Activated naive CD8-positive, alpha-beta T cell treated with anti-CD3 and anti-CD28 coated beads for 36 hours (primary cell): Measurements from ENCODE around the gene TYW1. TPM values are rescaled to one million over a fixed set of nuclear protein-coding genes. Genes with fewer than 3 reads are reported as not detected.
A peak's percentile ranks its signal among the peaks of the same experiment; 100 is the strongest.
"Not testable (repeated sequence)": the region's sequence is repeated elsewhere in the genome, so short reads cannot be mapped to it uniquely, and the experiment has no call there.

Source experiments
- DNase-seq: peaks from one replicate; pipeline ENCODE4 v3.0.0; 2021
- H3K27ac Mint-ChIP-seq: one replicate; pipeline ENCODE4 v1.8.0; 2022; ENCODE audit warnings: mild to moderate bottlenecking, moderate library complexity, mixed read lengths
- H3K27me3 Mint-ChIP-seq: one replicate; pipeline ENCODE4 v1.8.0; 2022; ENCODE audit warnings: mild to moderate bottlenecking, mixed read lengths
- H3K36me3 Mint-ChIP-seq: one replicate; pipeline ENCODE4 v1.8.0; 2021; ENCODE audit warnings: mild to moderate bottlenecking, mixed read lengths
- H3K4me1 Mint-ChIP-seq: one replicate; pipeline ENCODE4 v1.8.0; 2021; ENCODE audit warnings: mixed read lengths
- H3K4me3 Mint-ChIP-seq: one replicate; pipeline ENCODE4 v1.8.0; 2022; ENCODE audit warnings: mild to moderate bottlenecking, moderate library complexity, mixed read lengths
- H3K9me3 Mint-ChIP-seq: one replicate; pipeline ENCODE4 v1.8.0; 2022; ENCODE audit warnings: mixed read lengths
- total RNA-seq, 2 experiments: library from RNA; stranded (reverse); gene quantifications; one replicate each; pipeline ENCODE4 v1.2.3, GENCODE V29; 2021

The TYW1 gene
- total RNA-seq, 2 experiments from 2014 or later = 16.7 to 17.8 TPM

DNA sequence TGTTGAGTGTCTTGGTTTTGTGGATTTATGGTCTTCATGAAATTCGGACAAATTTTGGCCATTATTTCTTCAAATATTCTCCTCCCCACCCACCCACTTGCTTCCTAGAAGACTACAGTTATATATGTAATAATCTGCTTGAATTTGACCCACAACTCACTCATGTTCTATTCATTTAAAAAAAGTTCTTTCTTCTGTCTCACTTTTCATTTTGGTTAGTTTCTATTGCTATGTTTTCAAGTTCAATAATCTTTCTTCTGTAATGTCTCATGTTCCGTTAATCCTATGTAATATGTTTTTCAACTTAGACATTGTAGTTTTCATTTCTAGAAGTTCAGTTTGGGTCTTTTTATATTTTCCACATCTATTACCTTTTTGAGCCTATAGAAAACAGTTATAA is 55.5 kb downstream of the TYW1 start:
- not testable (repeated sequence) for H3K27me3 Mint-ChIP-seq, H3K9me3 Mint-ChIP-seq, H3K27ac Mint-ChIP-seq, DNase-seq, H3K4me3 Mint-ChIP-seq
- Mint-ChIP-seq H3K4me1 (peaks cover 18% of the 10 kb centered on the region), H3K36me3 (peaks cover 52% of the 10 kb centered on the region)

DNA sequence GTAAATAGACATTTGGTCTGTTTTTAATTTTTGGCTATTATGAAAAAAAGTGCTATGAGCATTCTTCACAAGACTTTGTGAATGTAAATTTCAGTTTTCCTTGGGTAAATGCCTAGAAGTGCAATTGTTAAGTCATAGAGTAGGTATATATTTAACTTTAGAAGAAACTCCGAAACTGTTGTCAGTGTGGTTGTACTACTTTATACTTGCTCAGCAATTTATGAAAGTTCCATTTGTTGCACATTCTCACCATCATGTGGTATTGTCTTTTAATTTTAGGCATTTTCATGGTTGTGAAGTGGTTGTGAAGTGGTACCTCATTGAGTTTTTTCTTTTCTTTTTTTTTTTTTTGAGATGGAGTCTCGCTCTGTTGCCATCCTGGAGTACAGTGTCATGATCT is 60.0 kb downstream of the TYW1 start:
- peaks cover 5% of the 10 kb centered on the region for H3K9me3 Mint-ChIP-seq
- no peak overlapping the region for H3K4me3 Mint-ChIP-seq
- no peak overlapping the region for H3K27ac Mint-ChIP-seq
- no peaks in the 10 kb centered on the region for H3K27me3 Mint-ChIP-seq
- no peak for DNase-seq
- peaks cover 38% of the 10 kb centered on the region for H3K36me3 Mint-ChIP-seq
- H3K4me1 Mint-ChIP-seq = peaks cover 7% of the 10 kb centered on the region

DNA sequence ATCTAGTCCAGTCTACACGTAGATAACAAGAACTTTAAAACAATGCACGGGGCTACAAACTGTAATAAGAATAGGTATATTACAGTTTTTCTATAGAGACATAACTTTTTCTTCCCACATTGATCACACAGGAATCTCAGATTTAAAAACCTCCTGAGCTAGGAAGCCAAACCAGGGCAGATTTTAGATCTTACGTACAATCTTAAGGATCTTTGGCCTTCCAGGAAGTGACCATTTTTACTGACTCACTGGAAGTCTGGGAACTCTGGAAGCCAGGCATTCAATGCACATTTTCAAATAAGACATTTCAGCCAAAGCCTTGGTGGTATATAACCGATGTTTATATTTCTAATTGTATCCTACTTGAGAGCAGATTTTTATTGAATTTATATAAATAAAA is 64.7 kb downstream of the TYW1 start:
- not testable (repeated sequence) for H3K27ac Mint-ChIP-seq, H3K27me3 Mint-ChIP-seq, H3K4me3 Mint-ChIP-seq, H3K9me3 Mint-ChIP-seq, H3K4me1 Mint-ChIP-seq, DNase-seq
- peaks cover 41% of the 10 kb centered on the region for H3K36me3 Mint-ChIP-seq

DNA sequence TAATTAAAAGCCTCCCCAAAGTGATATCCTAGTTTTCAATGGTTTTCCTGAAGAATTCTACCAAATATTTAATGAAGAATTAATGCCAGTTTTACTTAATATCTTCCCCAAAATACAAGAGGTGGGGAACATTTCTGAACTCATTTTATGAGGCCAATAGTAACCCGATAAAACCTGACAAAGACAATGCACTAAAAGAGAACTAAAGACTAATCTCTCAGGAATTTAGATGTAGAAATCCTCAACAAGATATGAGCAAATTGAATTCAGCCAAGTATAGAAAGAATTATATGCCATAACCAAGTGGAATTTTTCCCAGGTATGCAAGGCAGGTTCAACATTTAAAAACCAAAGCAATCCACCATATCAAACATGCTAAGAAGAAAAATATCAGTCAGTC is 66.2 kb downstream of the TYW1 start:
- not testable (repeated sequence) for H3K9me3 Mint-ChIP-seq, H3K27ac Mint-ChIP-seq, DNase-seq, H3K4me3 Mint-ChIP-seq, H3K27me3 Mint-ChIP-seq
- H3K4me1 Mint-ChIP-seq = peaks cover 13% of the 10 kb centered on the region
- H3K36me3 Mint-ChIP-seq = peaks cover 48% of the 10 kb centered on the region

DNA sequence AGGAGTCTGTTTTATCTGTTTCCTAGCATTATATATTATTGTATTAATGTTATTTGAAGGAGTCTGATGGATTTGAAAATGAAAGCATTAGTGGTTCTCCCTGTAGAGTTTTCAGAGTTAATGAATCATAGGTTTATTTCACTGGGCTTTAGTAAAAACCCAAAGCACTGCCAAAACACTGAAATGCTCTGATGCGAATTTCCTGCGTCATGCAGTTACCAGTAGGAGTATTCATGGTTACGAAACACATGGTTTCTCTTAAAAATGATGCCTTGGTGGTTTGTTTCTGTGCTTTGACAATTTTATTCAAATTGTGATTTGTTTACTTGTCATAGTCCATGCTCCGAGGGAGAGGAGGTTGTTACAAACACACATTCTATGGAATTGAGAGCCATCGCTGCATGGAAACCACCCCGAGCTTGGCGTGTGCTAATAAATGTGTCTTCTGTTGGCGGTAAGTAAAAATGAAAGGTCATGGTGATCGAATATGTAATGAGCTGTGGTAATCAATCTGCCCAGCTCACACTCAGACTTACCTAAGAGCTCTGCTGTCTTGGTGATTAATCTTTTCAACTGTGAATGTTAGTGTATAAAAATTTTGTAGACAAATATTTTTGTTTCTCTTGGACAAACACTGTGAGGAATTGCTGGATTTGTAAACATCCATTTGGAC is 70.5 kb downstream of the TYW1 start:
- Mint-ChIP-seq H3K36me3 (peaks cover 66% of the 10 kb centered on the region), H3K9me3 (peaks cover 16% of the 10 kb centered on the region), H3K4me1 (peaks cover 11% of the 10 kb centered on the region)
- DNase-seq, H3K4me3 Mint-ChIP-seq, H3K27ac Mint-ChIP-seq, H3K27me3 Mint-ChIP-seq: not testable (repeated sequence)

DNA sequence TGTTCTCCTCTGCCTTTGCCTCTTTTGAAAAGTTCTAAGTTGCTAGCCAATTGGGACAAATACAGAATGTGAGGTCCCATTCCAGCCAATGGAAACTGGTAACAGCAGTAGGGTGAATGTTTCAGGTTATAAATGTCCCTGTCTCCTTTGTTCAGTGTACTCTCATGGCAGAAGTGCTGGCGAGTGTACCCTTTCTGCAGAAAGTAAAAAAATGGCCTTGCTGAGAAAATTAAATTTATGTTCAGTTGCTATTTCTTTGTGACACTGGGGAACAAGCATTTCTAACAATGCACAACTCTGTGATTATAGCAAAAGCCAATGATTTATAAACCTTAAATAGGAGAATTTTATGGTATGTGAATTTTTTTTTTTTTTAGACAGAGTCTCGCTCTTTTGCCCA is 79.5 kb downstream of the TYW1 start:
- Mint-ChIP-seq H3K9me3 (peaks cover 44% of the 10 kb centered on the region), H3K36me3 (peaks cover 76% of the 10 kb centered on the region)
- H3K27ac Mint-ChIP-seq, H3K4me3 Mint-ChIP-seq, DNase-seq, H3K27me3 Mint-ChIP-seq, H3K4me1 Mint-ChIP-seq: not testable (repeated sequence)

DNA sequence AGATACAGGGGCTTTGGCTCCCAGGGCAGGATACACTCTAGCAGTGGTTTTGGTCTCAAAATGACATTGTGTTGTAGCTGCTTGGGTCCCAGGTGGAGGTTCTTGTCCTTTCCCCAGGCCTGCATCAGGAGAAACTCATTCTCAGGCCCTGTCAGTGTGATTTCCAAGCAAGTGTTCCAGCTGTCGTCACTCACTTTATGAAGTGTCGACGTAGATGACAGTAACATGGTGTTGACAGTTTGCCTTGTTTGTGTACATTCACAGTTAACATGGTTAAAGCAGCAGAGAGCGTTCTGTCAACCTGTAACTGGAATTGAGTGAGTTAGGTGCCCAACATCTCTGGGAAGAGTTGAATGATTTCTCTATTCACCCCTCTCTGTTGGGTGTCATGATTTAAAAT is 86.2 kb downstream of the TYW1 start:
- not testable (repeated sequence) for H3K4me3 Mint-ChIP-seq, H3K27me3 Mint-ChIP-seq, DNase-seq, H3K4me1 Mint-ChIP-seq, H3K27ac Mint-ChIP-seq
- Mint-ChIP-seq H3K9me3 (peaks cover 25% of the 10 kb centered on the region), H3K36me3 (peaks cover 70% of the 10 kb centered on the region)

DNA sequence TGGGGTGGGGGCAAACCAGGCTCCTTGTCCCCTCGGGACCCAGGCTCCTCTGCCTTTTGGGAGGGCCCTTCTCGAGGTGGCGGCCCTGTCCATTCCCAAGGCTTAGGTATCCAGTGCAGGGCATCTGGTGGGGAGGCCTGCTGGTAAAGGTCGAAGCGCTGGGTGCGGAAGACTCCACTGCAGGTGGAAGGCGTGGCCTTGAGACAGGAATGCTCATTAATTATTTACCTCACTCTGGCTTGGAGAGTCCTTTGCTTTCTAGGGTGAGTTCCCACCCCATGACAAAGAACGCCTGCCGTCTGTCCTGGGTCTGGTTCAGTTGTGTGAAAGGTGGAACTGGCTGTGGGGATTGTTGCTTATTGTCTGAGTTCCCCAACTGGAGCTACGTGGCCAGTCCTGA is 92.6 kb downstream of the TYW1 start:
- H3K27ac Mint-ChIP-seq, H3K27me3 Mint-ChIP-seq, H3K9me3 Mint-ChIP-seq, DNase-seq, H3K4me3 Mint-ChIP-seq, H3K4me1 Mint-ChIP-seq: not testable (repeated sequence)
- H3K36me3 Mint-ChIP-seq = peaks cover 37% of the 10 kb centered on the region

DNA sequence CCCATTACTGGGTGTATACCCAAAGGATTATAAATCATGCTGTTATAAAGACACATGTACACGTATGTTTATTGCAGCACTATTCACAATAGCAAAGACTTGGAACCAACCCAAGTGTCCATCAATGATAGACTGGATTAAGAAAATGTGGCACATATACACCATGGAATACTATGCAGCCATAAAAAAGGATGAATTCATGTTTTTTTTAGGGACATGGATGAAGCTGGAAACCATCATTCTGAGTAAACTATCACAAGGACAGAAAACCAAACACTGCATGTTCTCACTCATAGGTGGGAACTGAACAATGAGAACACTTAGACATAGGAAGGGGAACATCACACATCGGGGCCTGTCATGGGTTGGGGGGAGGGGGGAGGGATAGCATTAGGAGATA is 94.4 kb downstream of the TYW1 start:
- H3K36me3 Mint-ChIP-seq = peaks cover 32% of the 10 kb centered on the region
- H3K4me3 Mint-ChIP-seq, DNase-seq, H3K4me1 Mint-ChIP-seq, H3K27me3 Mint-ChIP-seq, H3K27ac Mint-ChIP-seq, H3K9me3 Mint-ChIP-seq: not testable (repeated sequence)

DNA sequence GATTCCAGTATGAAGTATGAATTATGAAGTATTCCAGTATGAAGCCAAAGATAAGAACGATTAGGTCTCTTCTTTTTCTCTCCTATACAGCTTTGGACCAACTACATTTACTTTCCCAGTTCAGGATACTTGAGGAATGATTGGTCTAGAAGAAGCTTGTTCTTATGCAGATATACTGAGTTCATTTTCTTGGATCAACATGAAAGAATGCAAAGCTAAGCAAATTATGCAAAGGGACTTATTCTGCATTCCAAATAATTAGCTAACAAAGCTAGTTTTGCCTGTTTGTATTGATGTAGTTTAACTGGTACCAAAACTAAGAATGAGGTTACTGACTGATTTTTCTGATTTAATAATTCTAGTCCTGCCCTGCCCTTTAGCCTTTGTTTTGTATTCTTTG is 101.4 kb downstream of the TYW1 start:
- not testable (repeated sequence) for H3K9me3 Mint-ChIP-seq, H3K27me3 Mint-ChIP-seq, H3K4me1 Mint-ChIP-seq, H3K27ac Mint-ChIP-seq, DNase-seq, H3K4me3 Mint-ChIP-seq
- peaks cover 36% of the 10 kb centered on the region for H3K36me3 Mint-ChIP-seq

DNA sequence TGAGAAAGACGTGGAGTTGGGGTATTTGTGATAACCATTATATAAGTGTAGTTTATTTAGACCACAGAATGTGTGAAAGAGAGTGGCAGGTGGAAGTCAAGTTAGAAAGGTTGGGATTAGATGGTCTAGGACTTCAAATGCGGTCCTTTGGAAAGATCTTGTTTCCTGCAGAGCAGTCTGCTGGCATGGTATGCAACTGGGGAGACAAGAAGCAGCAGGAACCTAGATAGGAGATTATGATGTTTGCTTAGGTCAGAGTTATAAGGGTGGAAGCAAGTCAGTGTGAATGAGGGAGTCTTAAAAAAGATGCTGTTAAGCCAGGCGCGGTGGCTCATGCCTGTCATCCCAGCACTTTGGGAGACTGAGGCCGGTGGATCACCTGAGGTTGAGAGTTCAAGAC is 102.8 kb downstream of the TYW1 start:
- not testable (repeated sequence) for DNase-seq, H3K4me1 Mint-ChIP-seq, H3K9me3 Mint-ChIP-seq, H3K27ac Mint-ChIP-seq, H3K27me3 Mint-ChIP-seq, H3K4me3 Mint-ChIP-seq
- H3K36me3 Mint-ChIP-seq = peaks cover 44% of the 10 kb centered on the region

DNA sequence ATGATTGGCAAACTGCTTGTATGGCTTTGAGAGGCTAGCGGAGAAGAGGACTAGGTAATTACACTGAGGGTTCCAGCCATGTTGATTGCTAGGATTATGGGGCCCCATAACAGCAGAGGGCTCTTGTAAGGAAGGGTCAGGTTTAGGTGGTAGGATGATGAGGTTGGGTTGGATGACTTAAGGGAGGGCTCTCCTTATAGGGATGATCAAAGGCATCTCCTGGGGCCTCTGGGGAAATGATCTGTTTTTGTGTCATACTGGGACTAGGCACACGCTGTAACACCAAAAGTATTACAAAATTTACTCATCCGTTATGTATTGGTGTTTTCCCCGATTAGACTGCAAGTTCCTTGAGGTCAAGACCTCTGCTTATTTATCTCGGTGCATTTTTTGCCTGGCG is 103.4 kb downstream of the TYW1 start:
- H3K36me3 Mint-ChIP-seq = peaks cover 46% of the 10 kb centered on the region
- H3K4me1 Mint-ChIP-seq, H3K27ac Mint-ChIP-seq, H3K4me3 Mint-ChIP-seq, DNase-seq, H3K27me3 Mint-ChIP-seq, H3K9me3 Mint-ChIP-seq: not testable (repeated sequence)

DNA sequence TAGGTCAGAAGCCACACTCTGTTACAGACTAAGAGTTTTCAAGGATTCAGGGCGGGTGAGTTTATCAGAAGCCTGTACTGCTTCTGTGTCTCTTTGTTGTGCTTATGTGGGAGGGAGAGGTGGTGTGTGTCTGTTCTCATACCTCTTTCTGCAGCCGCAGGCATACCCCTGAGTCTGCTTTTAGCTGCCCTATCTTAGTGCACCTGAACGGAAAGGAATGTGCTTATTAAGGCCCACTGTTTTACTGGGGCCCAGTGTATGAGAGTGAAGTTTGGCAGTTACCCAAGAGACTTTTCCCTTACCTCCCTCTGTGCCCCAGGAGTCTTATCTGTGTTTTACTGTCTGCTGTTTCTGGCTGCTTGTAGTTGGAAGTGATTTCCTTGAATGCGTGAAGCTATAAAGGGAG is 104.3 kb downstream of the TYW1 start:
- Mint-ChIP-seq H3K4me3 (no peak overlapping the region), H3K9me3 (peaks cover 6% of the 10 kb centered on the region), H3K27me3 (no peaks in the 10 kb centered on the region), H3K36me3 (peaks cover 48% of the 10 kb centered on the region), H3K4me1 (peaks cover 9% of the 10 kb centered on the region), H3K27ac (peak overlapping the region; percentile 62)
- no peak for DNase-seq

DNA sequence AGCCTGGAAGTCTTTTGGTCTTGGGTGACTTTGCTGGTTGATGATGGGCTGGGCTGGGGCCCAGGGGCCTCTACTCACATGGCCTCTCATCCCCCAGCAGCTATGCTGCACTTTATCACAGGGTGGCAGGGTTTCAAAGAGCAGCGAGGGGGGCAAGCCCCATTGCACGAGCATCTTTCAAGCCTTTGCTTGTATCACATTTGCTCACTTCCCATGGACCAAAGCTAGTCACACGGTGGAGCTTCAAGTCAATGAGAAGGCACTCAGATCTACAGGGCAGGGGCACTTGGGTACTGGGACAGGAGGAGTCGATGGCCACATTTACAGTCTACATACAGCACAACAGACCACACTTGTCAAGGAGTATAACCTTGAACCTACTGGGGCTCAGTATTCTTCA is 108.3 kb downstream of the TYW1 start:
- not testable (repeated sequence) for H3K9me3 Mint-ChIP-seq, DNase-seq, H3K27me3 Mint-ChIP-seq, H3K4me1 Mint-ChIP-seq, H3K4me3 Mint-ChIP-seq
- H3K27ac Mint-ChIP-seq = peak overlapping the region; percentile 65
- H3K36me3 Mint-ChIP-seq = peaks cover 38% of the 10 kb centered on the region

DNA sequence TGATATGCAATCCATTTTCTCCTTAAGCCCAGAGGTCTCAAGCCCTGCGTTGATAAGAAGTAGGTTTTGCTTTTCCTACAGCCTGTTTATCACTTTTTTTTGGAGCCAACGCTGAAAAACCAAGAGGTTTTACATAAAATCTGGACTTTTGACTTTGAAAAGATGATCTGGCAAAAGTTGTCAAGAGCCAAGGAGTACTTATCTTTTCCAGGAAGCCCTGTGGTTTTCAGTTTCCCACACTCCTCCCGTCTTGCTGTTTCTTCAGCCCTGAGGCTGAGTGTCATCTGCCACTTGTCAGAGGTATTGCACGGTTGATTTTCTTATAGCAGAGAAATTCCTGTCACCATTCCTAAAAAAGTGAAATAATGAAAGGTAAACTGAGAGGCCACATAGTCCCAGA is 108.7 kb downstream of the TYW1 start:
- Mint-ChIP-seq H3K36me3 (peaks cover 33% of the 10 kb centered on the region), H3K27me3 (no peaks in the 10 kb centered on the region), H3K9me3 (peaks cover 6% of the 10 kb centered on the region), H3K27ac (no peak overlapping the region), H3K4me3 (no peak overlapping the region), H3K4me1 (peaks cover 9% of the 10 kb centered on the region)
- DNase-seq = no peak

DNA sequence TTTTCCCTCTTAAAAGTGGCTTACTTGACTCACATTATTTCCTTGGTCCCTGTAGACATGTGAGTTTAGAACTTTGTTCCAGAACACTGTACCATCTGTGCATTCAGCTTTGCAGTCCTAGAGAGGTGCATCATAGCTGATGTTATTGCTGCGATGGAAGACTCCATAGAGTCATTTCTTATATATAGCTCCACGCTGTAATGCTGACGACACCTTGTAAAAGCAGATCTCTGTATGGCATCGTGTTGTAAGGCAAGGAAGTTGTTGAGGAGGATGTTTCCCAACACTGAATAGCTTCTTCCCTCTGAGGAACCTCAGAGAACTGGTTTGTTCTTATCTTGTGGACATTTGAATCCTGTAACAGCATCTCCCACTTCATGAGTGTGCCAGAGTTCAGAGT is 109.6 kb downstream of the TYW1 start:
- not testable (repeated sequence) for H3K27ac Mint-ChIP-seq, H3K4me3 Mint-ChIP-seq, H3K9me3 Mint-ChIP-seq, DNase-seq, H3K27me3 Mint-ChIP-seq, H3K4me1 Mint-ChIP-seq
- peaks cover 32% of the 10 kb centered on the region for H3K36me3 Mint-ChIP-seq

DNA sequence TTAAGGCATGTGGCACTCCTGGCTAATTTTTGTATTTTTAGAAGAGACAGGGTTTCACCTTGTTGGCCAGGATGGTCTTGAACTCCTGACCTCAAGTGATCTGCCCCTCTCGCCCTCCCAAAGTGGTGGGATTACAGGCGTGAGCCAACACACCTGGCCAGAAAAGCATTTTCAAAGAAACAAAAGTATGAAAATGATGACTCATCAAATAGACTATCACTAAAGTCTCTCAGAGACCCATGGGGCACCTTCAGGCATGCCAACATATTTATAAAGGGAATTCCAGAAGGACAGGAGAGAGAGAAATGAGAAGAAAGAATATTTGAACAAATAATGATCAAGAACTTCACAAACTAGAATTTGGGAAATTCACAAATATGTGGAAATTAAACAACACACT is 114.7 kb downstream of the TYW1 start:
- not testable (repeated sequence) for H3K27ac Mint-ChIP-seq, H3K36me3 Mint-ChIP-seq, H3K4me3 Mint-ChIP-seq, H3K9me3 Mint-ChIP-seq, H3K27me3 Mint-ChIP-seq, DNase-seq, H3K4me1 Mint-ChIP-seq
